GM12878 (cell line): Measurements from ENCODE around the gene CLCA2. TPM values are rescaled to one million over a fixed set of nuclear protein-coding genes. Genes with fewer than 3 reads are reported as not detected.

Experiments used
- ATAC-seq: fragments of 200-7000 bp; cut with Tn5 transposase; 3 replicates; pipeline ENCODE4 v1.9.1; 2020; ENCODE audit warnings: mild to moderate bottlenecking, moderate library complexity
- BruUV-seq: library from RNA; stranded (reverse); fragments of 400-500 nt; replicated peaks from 2 replicates; lab custom pipeline; 2021; lab: Mats Ljungman, UMichigan
- CTCF ChIA-PET: fragments of 300-600 bp; sonication (Branson Sonifier 250); formaldehyde crosslinking; extraction: SDS; loops from one replicate; lab custom pipeline; 2021; ENCODE audit warnings: inconsistent platforms; lab: Yijun Ruan, JAX
- POLR2A ChIA-PET: fragments of 350-600 bp; formaldehyde crosslinking; extraction: SDS; loops from one replicate; lab custom pipeline; 2021; ENCODE audit warnings: inconsistent platforms; lab: Charles Lee
- RAD21 ChIA-PET: fragments of 300-600 bp; sonication (Branson Sonifier 250); formaldehyde crosslinking; loops from one replicate; lab custom pipeline; 2023; ENCODE audit warnings: antibody characterized with exemption; ENCODE audit not compliant: unreplicated experiment; lab: Charles Lee
- SMC1A ChIA-PET: fragments of 300-600 bp; sonication (Branson Sonifier 250); formaldehyde crosslinking; loops from one replicate; lab custom pipeline; 2023; ENCODE audit not compliant: unreplicated experiment, uncharacterized antibody; lab: Charles Lee
- DNase-seq: peaks from one replicate; pipeline ENCODE4 v3.0.0-alpha.2; 2011; ENCODE audit warnings: low read depth, low spot score
- FAIRE-seq: peaks from 3 replicates; lab custom pipeline; 2011; peaks lifted over from hg19 to GRCh38; lab: Jason Lieb, UNC
- H2AFZ ChIP-seq: 2 replicates; pipeline ENCODE4 v1.6.0; 2011; ENCODE audit warnings: low read depth, low read length, control low read depth; ENCODE audit not compliant: control insufficient read depth
- H3K27ac ChIP-seq: 2 replicates; pipeline ENCODE4 v1.5.1; 2011; ENCODE audit warnings: control low read depth; ENCODE audit not compliant: control insufficient read depth, insufficient read depth
- H3K27me3 ChIP-seq, 2 experiments: replicated peaks in 1 of 2; 2 replicates each; pipeline versions ENCODE4 v1.6.0 to v1.6.1; 2011; ENCODE audit warnings: low read length in 1 of 2; ENCODE audit not compliant: control insufficient read depth in 2 of 2, insufficient read depth in 2 of 2
- H3K36me3 ChIP-seq, 2 experiments: 2 replicates each; pipeline ENCODE4 v1.5.1; 2011; ENCODE audit warnings: low read length in 1 of 2; ENCODE audit not compliant: control insufficient read depth in 2 of 2, insufficient read depth in 2 of 2
- H3K4me1 ChIP-seq: 2 replicates; pipeline ENCODE4 v1.6.1; 2011; ENCODE audit warnings: mild to moderate bottlenecking, low read length, moderate library complexity, mixed read lengths; ENCODE audit not compliant: control insufficient read depth, insufficient read depth
- H3K4me2 ChIP-seq: 2 replicates; pipeline ENCODE4 v1.6.0; 2011; ENCODE audit warnings: control low read depth; ENCODE audit not compliant: control insufficient read depth, insufficient read depth
- H3K4me3 ChIP-seq: fragments of 200-600 bp; sonication (generic); 2 replicates; pipeline ENCODE4 v1.5.1; 2016
- H3K79me2 ChIP-seq: 2 replicates; pipeline ENCODE4 v1.6.0; 2011; ENCODE audit warnings: low read length; ENCODE audit not compliant: control insufficient read depth, insufficient read depth
- H3K9ac ChIP-seq: 2 replicates; pipeline ENCODE4 v1.8.0; 2011; ENCODE audit warnings: low read length, control low read depth, mixed read lengths; ENCODE audit not compliant: control insufficient read depth, insufficient read depth
- H3K9me3 ChIP-seq: replicated peaks from 3 replicates; pipeline ENCODE4 v1.5.1; 2011; ENCODE audit warnings: mild to moderate bottlenecking, low read length; ENCODE audit not compliant: control insufficient read depth, insufficient read depth
- H4K20me1 ChIP-seq: 2 replicates; pipeline ENCODE4 v1.6.0; 2011; ENCODE audit not compliant: control insufficient read depth, insufficient read depth
- ETV6 ChIP-seq, 2 experiments: fragments of 450-650 bp in 1 of 2; IDR thresholded peaks in 1 of 2; conservative IDR thresholded peaks in 1 of 2; 2 replicates each; pipeline ENCODE4 v1.6.1; 2014; ENCODE audit warnings: antibody characterized with exemption in 1 of 2, borderline replicate concordance in 1 of 2, low read depth in 1 of 2, mild to moderate bottlenecking in 1 of 2, moderate library complexity in 1 of 2
- FOS ChIP-seq: IDR thresholded peaks from 3 replicates; pipeline ENCODE4 v1.6.1; 2011; ENCODE audit warnings: borderline replicate concordance; ENCODE audit not compliant: insufficient read length; ENCODE audit errors: extremely low read depth
- IRF3 ChIP-seq: fragments of 450-650 bp; IDR thresholded peaks from 2 replicates; pipeline ENCODE4 v1.6.1; 2014; ENCODE audit warnings: mild to moderate bottlenecking
- KDM1A ChIP-seq: fragments of 200-600 bp; sonication (generic); IDR thresholded peaks from 2 replicates; pipeline ENCODE4 v1.6.1; 2016; ENCODE audit warnings: borderline replicate concordance
- NFYA ChIP-seq: IDR thresholded peaks from 2 replicates; pipeline ENCODE4 v1.6.1; 2011; ENCODE audit warnings: low read depth, mild to moderate bottlenecking, low read length, improper control_type of control experiment, borderline replicate concordance
- NFYB ChIP-seq: IDR thresholded peaks from 2 replicates; pipeline ENCODE4 v1.6.1; 2011; ENCODE audit warnings: low read depth, mild to moderate bottlenecking, low read length, improper control_type of control experiment, moderate library complexity; ENCODE audit not compliant: insufficient read depth
- POU2F2 ChIP-seq: IDR thresholded peaks from 3 replicates; pipeline ENCODE4 v1.6.1; 2011; ENCODE audit warnings: low read depth, mild to moderate bottlenecking, low read length, borderline replicate concordance
- SIX5 ChIP-seq: IDR thresholded peaks from 2 replicates; pipeline ENCODE4 v1.6.1; 2011; ENCODE audit warnings: mild to moderate bottlenecking, low read depth, low read length, moderate library complexity; ENCODE audit not compliant: severe bottlenecking
- SMC3 ChIP-seq: IDR thresholded peaks from 2 replicates; pipeline ENCODE4 v1.6.1; 2011; ENCODE audit warnings: low read length, improper control_type of control experiment, borderline replicate concordance
- ZBTB33 ChIP-seq: fragments of 450-650 bp; IDR thresholded peaks from 2 replicates; pipeline ENCODE4 v1.6.1; 2017; ENCODE audit warnings: mild to moderate bottlenecking
- ZBTB4 ChIP-seq: fragments of 450-650 bp; formaldehyde crosslinking; IDR thresholded peaks from 2 replicates; pipeline ENCODE4 v1.4.0; 2022; ENCODE audit warnings: mild to moderate bottlenecking, moderate library complexity
- ZBTB40 ChIP-seq: fragments of 450-650 bp; IDR thresholded peaks from 2 replicates; pipeline ENCODE4 v1.6.1; 2016; ENCODE audit warnings: mild to moderate bottlenecking, moderate library complexity, borderline replicate concordance
- WGBS: methylation state at CpG from one replicate; pipeline ENCODE4 v1.1.6; 2016; ENCODE audit warnings: low lambda C conversion rate; ENCODE audit not compliant: insufficient replicate concordance, insufficient coverage; ENCODE audit errors: missing lambda C conversion rate; 5-methylcytosine and 5-hydroxymethylcytosine counted together
- in situ Hi-C: fragments of 300-500 bp; cut with MboI; formaldehyde crosslinking; loops from 9 replicates; pipeline ENCODE4 v1.14.3; 2018; ENCODE audit warnings: mixed read lengths
- intact Hi-C: fragments of 100-400 bp; cut with micrococcal nuclease; formaldehyde crosslinking; loops from one replicate; pipeline ENCODE4 v1.14.2; 2022; ENCODE audit not compliant: unreplicated experiment
- polyA plus RNA-seq, 11 experiments: library from polyadenylated mRNA; depleted of rRNA in 4 of 11; unstranded in 6 of 11; stranded (reverse) in 5 of 11; fragments of >200 nt; fragmentation: Nextera tagmentation in 4 of 11; fragmentation: Illumina TruSeq in 1 of 11; extraction: Ambion mirVana in 4 of 11; extraction: Trizol in 1 of 11; gene quantifications; 1 replicate in 1 of 11; 2 replicates in 10 of 11; pipeline versions ENCODE4 v1.2.1 to v1.2.3, GENCODE V29; 2011 to 2016; ENCODE audit warnings: inconsistent platforms in 2 of 11, missing spikeins in 2 of 11, low read depth in 1 of 11
- total RNA-seq, 4 experiments: library from RNA; depleted of rRNA in 3 of 4; stranded (reverse); fragments of >200 nt in 3 of 4; fragmentation: Illumina TruSeq in 1 of 4; extraction: Trizol in 1 of 4; gene quantifications; 2 replicates each; pipeline versions ENCODE4 v1.2.1 to v1.2.3, GENCODE V29; 2013 to 2021

Gene CLCA2
- total and polyA plus RNA-seq, 10 of the 15 experiments (the other 5 are each of a cell fraction or from before 2014, with no cell fraction given) = 0.01 to 0.20 (median 0.08) TPM; not detected in 6

GRCh38 chr1:86500714-86501113, 76.7 kb downstream of the CLCA2 start:
- no peak overlapping the region for H3K4me2 ChIP-seq
- ChIA-PET SMC1A (interaction anchor here (0.8 to 2.5 kb wide), 5 partner anchors 17 to 121 kb away, joined by 3 to 16 read pairs (median 6); no protein-coding TSS in a partner anchor), POLR2A (no interaction called here), CTCF (interaction anchor here (0.7 to 11.1 kb wide), 29 partner anchors 10 to 557 kb away, joined by 3 to 104 read pairs (median 5); partner anchors contain the start of genes ODF2L and SH3GLB1)
- 91% methylated on average over 2 of the region's 2 CpGs for WGBS
- H4K20me1 ChIP-seq = no peaks in the 10 kb centered on the region
- H3K79me2 ChIP-seq = no peaks in the 10 kb centered on the region
- peaks cover 0 to 2% of the 10 kb centered on the region in 2 experiments; a peak in 3 of 4 replicates for H3K27me3 ChIP-seq
- intact Hi-C loops = loop anchor here (5.0 to 10.0 kb wide), 4 partner anchors 187 to 584 kb away; partner anchors contain the start of gene SH3GLB1
- no peak for TF ChIP-seq SIX5
- no peak for TF ChIP-seq KDM1A
- no peak for TF ChIP-seq IRF3
- TF ChIP-seq ETV6 (conservative IDR thresholded peaks at IDR 0.05 in 1 of 2, IDR thresholded peaks at IDR 0.05 in 1 of 2; ENCODE audit: borderline replicate concordance in 1 of 2, low read depth in 1 of 2) = no peak
- TF ChIP-seq NFYA = no peak
- TF ChIP-seq ZBTB33 = no peak
- TF ChIP-seq ZBTB40 = no peak
- no peak for TF ChIP-seq FOS
- TF ChIP-seq NFYB = no peak
- no peak for TF ChIP-seq SMC3
- no peak for TF ChIP-seq POU2F2
- TF ChIP-seq ZBTB4 (CRISPR knock-in tag) = no peak
- TF ChIP-seq, all 136 proteins: peak for 0
- ATAC-seq (no peak), DNase-seq (no peak), FAIRE-seq (no peak)
- in situ Hi-C loops = loop anchor here (5.0 to 25.0 kb wide), 2 partner anchors 118 to 587 kb away; no protein-coding TSS in a partner anchor
- H3K4me3 ChIP-seq = no peak overlapping the region
- H3K27ac ChIP-seq = no peak overlapping the region
- no peaks in the 10 kb centered on the region for H3K9me3 ChIP-seq
- H3K36me3 ChIP-seq = no peaks in the 10 kb centered on the region
- no peak overlapping the region for H2AFZ ChIP-seq
- H3K4me1 ChIP-seq = no peaks in the 10 kb centered on the region
- no TSS peak for BruUV-seq
- no peak overlapping the region for H3K9ac ChIP-seq
- RAD21 ChIA-PET = interaction anchor here (0.9 to 1.2 kb wide), 2 partner anchors 119 to 121 kb away, joined by 3 read pairs; no protein-coding TSS in a partner anchor
